Dedifferentiated amniotic fluid mesenchymal stem cell (primary cell): ENCODE results near the gene CDH22.

Experiments used
- DNase-seq: peaks from one replicate; pipeline ENCODE4 v3.0.0-alpha.2; 2016; ENCODE audit errors: extremely low spot score

CDH22 gene

DNA sequence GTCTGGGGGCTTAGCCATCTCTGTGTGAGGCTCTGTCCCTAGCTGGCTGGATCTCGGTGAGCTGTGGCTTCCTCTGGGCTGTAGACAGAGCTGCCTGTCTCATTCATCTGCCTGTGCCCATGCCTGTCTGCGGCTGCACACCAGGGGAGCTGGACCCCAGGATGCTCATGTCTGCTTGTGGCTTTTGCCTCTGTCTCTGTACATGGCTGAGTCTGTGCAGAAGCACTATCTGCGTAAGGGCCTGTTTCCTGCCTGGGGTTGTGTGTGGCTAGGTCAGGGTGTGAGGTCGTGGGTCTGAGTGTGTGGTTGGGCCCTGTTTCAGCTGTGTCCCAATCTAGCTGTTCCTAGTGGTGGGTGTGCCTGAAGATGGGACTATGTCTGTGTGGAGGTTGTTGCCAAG, 68.2 kb downstream of the CDH22 start:
- no peak for DNase-seq

GRCh38 chr20:46237736-46238135, 70.6 kb downstream of the CDH22 start:
- DNase-seq: no peak

DNA sequence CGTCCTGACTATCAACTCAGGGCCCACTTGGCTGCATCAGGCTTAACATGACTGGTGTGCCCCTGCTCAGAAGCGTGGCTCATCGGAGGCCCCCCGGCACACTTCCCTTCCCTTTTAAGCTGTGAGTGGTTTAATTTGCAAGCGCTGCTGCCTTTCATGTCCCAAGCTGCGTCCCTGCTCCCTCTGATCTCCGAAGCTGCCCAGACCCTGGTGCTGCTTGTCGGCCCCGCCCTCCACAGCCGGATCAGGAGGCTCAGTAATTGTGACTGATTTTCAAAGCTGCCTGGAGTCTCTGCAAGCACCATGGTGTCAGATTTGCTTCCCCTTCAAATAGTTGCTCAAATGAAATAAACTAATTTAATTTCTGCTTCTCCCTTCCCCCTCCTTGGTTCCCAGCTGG, 71.1 kb downstream of the CDH22 start:
- no peak for DNase-seq

DNA sequence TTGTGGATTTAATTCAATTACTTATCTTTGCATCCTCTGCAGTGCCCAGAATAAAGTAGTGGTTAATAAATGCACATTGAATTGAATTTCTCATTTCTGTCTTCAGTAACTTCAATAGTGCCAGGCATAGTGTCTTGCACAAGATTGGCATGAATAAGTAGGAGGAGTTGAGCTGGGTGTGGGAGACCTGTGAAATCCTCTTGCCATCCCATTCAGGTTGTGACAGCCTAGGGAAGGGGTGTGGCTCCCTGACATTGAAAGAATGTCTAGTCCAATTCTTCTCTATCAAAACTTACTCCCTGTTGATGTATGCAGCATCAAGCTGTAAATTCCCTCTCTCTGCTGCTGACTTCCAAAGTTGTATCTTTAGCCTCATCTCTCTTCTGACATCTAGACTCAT, 73.2 kb downstream of the CDH22 start:
- DNase-seq: no peak

- DNase-seq: no peak
These were observed 74.6 kb downstream of the CDH22 start for GRCh38 chr20:46233701-46234100.

GRCh38 chr20:46232539-46232938, 75.8 kb downstream of the CDH22 start:
- no peak for DNase-seq

DNA sequence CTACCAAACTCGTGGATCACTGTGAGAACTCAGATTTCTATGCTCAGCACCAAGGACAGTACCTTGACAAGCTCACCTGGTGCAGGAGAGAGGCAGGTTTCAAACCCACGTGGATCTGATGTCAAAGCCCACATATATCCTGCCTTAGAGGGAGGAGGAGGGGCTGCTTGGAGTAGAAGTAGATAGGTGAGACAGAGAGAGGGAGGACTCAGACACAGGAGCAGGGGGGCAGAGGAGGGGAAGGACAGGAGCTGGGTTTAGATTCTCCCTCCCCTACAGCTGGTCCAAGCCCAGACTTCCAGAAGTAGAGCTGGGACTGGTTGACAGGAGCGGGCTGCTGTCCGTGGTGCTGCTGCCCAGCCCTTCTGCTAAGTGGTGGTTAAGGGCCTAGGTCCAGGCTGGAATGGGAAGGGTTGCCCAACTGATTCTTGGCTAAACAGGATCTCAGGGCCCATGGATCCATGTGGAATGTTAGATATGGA, 77.5 kb downstream of the CDH22 start:
- no peak for DNase-seq

GRCh38 chr20:46230106-46230491, 78.2 kb downstream of the CDH22 start:
- DNase-seq: no peak

GRCh38 chr20:46229478-46230105, 78.7 kb downstream of the CDH22 start:
- no peak for DNase-seq

DNA sequence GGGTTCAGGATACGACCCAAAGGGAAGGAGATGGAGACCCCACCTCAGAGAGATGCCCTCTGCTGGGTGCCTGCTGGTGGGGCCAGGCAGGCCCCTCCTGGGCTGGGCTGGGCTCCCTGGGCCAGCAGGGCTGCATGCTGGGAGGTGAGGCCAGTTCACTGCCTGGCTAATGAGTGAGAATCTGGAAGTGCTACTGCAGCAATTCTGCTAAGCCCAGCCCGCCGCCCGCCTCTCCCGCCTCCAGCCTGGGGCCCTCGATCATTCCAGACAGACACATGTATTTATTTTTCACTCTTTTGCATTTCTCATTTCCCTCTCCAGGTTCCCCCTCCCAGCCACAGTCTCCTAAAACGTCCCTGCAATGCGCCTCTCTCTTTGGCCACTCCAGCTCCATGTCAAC, 79.6 kb downstream of the CDH22 start:
- DNase-seq: no peak

DNA sequence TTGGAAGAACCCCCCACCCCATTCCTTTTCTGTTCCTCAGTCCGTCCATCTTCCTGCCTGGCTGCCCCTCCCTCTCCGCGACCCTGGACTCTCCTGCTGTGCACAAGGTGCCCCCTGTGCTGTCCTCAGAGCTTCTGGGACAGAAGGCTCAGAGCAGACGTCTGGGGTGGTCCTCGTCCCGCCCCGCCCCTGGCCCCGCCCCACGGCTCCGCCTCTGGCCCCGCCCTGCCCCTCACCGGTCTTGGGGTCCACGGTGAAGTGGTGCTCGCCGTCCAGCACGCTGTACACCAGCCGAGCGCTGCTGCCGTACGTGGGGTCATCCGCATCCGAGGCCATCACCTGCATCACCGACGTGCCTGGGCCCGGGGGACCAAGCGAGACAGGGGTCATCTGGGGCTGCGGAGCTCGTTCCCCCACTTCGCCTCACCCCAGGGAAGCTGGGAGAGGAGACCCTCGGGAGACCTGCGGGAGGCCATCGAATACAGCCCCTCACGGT, 81.0 kb downstream of the CDH22 start:
- DNase-seq: no peak

GRCh38 chr20:46226602-46227001, 81.7 kb downstream of the CDH22 start:
- DNase-seq: no peak

- DNase-seq: no peak
These were observed 85.7 kb downstream of the CDH22 start for GRCh38 chr20:46222521-46223007.

DNA sequence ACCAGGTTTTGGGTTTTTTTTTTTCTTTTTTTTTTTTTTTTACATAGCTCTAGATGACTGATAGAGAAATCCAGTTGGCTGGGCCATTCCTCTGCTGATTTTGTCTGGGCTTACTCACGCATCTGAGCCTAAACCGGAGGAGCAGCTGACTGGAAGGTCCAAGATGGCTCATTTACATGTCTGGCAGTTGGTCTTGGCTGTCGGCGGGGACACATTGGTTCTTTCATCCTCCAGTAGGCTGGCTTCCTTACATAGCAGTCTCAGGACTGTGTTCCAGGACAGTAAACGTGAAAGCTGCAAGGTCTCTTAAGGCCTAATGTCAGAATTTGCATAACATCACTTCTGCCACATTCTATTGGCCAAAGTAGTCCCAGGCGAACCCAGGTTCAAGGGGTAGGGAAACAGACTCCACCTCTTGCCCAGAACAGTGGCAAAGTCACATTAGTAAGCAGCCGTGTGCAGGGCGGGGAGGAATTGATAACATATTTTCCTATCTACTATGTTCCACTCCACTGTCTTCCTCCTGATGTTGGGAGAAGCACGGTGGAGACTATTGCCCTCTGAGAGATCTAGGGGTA, 87.0 kb downstream of the CDH22 start:
- no peak for DNase-seq

DNA sequence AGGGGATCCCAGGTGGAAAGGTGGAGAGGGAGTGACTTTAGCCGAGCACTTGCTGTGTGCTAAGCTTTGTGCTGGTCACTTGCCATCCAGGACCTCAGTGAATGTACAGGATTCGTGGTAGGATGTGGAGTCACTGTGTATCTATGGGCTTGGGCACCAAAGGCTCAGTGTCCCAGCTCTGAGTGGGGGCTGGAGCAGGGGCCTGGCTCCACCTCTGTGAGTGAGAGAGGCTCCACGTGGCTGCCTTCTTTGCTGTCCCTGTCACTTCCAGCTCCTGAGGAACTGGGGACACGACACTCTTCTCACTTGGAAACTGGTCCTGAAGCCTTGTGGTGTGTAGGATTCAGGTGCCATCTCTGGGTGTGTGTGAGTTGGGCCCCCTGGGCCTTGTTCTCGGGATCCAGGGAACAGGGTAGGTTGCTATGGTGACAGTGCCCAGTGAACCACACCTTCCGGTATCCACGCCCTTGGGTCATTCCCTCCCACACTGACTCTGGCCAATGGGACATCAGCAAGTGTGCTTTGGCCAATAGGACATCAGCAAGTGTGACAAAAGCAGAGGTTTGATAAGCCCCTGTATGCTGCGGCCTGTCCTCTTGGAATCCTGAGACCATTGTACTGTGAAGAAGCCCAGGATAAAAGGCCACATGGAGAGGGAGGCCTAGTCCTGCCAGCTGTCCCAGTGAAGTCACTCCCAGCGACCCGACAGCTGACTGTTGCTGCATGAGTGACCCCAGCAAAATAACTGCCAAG, 87.7 kb downstream of the CDH22 start:
- DNase-seq: no peak

- no peak for DNase-seq
These were observed 88.4 kb downstream of the CDH22 start for GRCh38 chr20:46219920-46220319.

- no peak for DNase-seq
These were observed 89.1 kb downstream of the CDH22 start for GRCh38 chr20:46219190-46219589.

DNA sequence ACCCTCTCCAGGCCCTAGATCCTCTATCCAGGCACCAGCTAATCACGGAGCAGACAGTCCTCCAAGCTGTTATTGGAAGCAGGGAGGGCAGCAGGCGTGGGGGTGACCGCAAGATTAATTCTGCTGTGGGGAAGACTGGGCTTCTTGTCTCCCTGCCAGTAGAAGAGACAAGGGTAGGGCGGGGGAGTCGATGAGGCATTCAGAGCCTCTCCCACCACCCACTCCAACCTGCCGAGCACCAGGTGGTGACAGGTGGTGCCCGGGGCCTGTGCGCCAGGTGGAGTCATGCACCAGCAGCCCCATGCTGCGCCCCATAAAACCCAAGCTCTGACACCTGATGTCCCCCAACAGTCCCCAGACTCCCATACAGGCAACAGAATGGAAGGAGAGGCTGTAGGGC, 89.6 kb downstream of the CDH22 start:
- no peak for DNase-seq

DNA sequence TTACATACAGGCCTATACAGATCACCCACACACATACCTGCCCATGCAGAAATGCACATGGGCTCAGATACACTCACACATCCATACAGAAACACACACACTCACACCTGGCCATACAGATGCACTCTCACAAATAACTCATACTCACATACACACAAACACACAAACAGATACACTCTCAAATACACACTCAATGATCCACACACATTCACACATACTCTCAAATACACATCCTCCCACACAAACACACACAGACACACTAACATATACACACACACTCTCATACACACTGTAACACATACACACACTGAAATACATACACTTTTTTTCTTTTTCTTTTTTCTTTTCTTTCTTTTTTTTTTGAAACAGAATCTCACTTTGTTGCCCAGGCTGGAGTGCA, 90.7 kb downstream of the CDH22 start:
- DNase-seq: no peak

- DNase-seq: no peak
These were observed 91.4 kb downstream of the CDH22 start for GRCh38 chr20:46216770-46217464.

GRCh38 chr20:46215913-46216707, 92.2 kb downstream of the CDH22 start:
- no peak for DNase-seq
